Activated CD8-positive, alpha-beta T cell treated with anti-CD3 and anti-CD28 coated beads, Interleukin-2, amount 10 ng/mL, durations not matched to agents 7 days and 5 days (primary cell): ENCODE results near the gene NOX1. TPM values are rescaled to one million over a fixed set of nuclear protein-coding genes. Genes with fewer than 3 reads are reported as not detected.

Experiments used
- ATAC-seq: fragments of 150-1000 bp; cut with Tn5 transposase; one replicate; pipeline ENCODE4 v1.10.0; 2021; ENCODE audit warnings: moderate library complexity
- CTCF ChIA-PET: fragments of 350-600 bp; sonication (Branson Sonifier 250); formaldehyde crosslinking; loops from one replicate; lab custom pipeline; 2021; ENCODE audit warnings: antibody characterized with exemption; lab: Charles Lee
- POLR2A ChIA-PET: fragments of 350-600 bp; sonication (Branson Sonifier 250); formaldehyde crosslinking; loops from one replicate; lab custom pipeline; 2021; ENCODE audit warnings: antibody characterized with exemption; lab: Charles Lee
- DNase-seq: peaks from one replicate; pipeline ENCODE4 v3.0.0-alpha.2; 2020
- H3K27ac Mint-ChIP-seq: one replicate; pipeline ENCODE4 v1.8.0; 2021; ENCODE audit warnings: mild to moderate bottlenecking, mixed read lengths
- H3K27me3 Mint-ChIP-seq: one replicate; pipeline ENCODE4 v1.8.0; 2021; ENCODE audit warnings: low read depth, mixed read lengths
- H3K36me3 Mint-ChIP-seq: one replicate; pipeline ENCODE4 v1.8.0; 2021; ENCODE audit warnings: low read depth, mixed read lengths
- H3K4me1 Mint-ChIP-seq: one replicate; pipeline ENCODE4 v1.8.0; 2021; ENCODE audit warnings: low read depth, mixed read lengths
- H3K4me3 Mint-ChIP-seq: one replicate; pipeline ENCODE4 v1.8.0; 2021; ENCODE audit warnings: mild to moderate bottlenecking, mixed read lengths
- H3K9me3 Mint-ChIP-seq: one replicate; pipeline ENCODE4 v1.8.0; 2022; ENCODE audit warnings: mixed read lengths; ENCODE audit not compliant: insufficient read depth
- total RNA-seq, 2 experiments: library from RNA; stranded (reverse); gene quantifications; one replicate each; pipeline ENCODE4 v1.2.3, GENCODE V29; 2021

Gene NOX1
- total RNA-seq, 2 experiments from 2014 or later: not detected

DNA sequence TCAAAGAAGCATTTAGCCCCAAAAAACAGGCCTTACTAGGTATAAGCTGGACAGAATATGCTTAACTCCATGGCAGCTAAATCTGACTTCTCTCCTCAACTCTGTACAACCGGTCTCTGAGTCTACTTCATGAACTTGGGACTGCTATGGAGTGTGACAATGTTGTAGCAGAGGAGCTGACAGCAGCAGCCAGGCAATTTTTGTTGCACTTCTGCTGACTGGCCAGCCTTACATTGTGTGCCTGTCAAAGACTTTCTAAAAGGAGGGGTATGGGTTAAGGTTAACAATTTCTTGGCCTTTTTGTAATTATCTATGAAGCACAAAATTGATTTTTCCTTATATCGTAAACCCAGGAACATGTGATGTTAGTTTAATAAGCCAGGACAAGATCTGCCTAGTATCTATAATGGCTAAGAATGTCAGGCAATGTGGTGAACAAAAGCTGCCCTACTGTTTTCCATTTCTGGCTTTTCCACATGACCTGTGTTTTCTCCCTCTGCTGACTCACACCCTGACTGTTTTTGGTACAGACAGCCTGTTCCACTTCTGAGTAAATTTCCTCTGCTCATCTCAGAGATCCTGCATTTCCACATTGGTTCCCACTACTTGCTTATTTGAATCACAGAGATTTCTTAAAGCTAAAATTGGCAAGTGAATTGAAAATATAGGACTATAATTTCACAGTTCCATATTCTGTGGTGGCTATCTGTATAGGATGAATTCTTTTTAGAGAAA, 9.3 kb downstream of the NOX1 start:
- H3K4me1 Mint-ChIP-seq: no peaks in the 10 kb centered on the region
- ChIA-PET CTCF (no interaction called here), POLR2A (no interaction called here)
- no peak overlapping the region for H3K4me3 Mint-ChIP-seq
- H3K27me3 Mint-ChIP-seq: no peaks in the 10 kb centered on the region
- H3K27ac Mint-ChIP-seq: no peak overlapping the region
- ATAC-seq: no peak
- DNase-seq: no peak
- no peaks in the 10 kb centered on the region for H3K36me3 Mint-ChIP-seq
- no peaks in the 10 kb centered on the region for H3K9me3 Mint-ChIP-seq

DNA sequence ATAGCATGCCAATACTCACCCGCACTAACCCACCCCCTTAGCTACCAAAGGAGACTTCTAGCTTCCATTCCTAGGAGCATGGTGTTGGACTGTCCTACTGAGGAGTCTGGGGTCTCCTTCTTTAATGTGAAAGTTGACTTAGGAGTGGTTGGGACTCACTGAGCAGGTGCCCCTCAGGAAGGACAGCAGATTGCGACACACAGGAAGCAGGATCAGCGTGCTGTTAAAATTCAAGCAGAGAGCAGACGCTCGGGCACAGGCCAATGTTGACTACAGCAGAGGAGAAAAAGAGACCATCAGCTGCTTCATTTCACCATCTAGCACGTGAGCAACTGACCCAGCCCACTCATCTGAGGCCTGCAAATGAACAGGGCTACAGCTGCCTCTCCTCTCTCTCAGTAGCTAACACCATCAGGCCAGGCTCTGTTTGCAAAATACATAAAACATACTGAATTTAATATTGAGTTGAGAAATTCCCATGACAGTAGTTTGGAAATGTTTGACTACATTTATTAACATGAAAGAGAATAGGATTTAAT, 10.8 kb downstream of the NOX1 start:
- Mint-ChIP-seq H3K4me3 (no peak overlapping the region), H3K27ac (no peak overlapping the region), H3K36me3 (no peaks in the 10 kb centered on the region), H3K9me3 (no peaks in the 10 kb centered on the region), H3K27me3 (peaks cover 9% of the 10 kb centered on the region), H3K4me1 (no peaks in the 10 kb centered on the region)
- POLR2A ChIA-PET: no interaction called here
- CTCF ChIA-PET: no interaction called here
- ATAC-seq (no peak), DNase-seq (no peak)

DNA sequence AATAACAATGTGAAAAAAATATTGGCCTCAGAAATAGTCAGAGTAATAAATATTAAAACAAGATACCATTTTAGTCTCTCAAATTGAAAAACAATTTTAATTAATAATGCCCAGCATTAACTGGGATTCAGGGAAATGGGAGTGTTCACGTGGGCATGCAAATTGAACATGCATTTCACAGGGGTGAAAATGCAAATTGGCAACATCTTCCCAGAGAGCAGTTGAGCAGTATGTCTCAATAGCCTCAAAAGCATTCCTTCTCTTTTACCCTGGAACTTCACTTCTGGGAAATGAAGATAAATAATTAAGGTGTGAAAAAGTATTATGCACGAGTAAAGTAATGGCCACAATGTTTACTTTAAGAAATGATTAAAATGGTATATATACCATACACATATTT, 21.3 kb downstream of the NOX1 start:
- Mint-ChIP-seq H3K27ac (no peak overlapping the region), H3K4me3 (no peak overlapping the region), H3K9me3 (no peaks in the 10 kb centered on the region), H3K27me3 (peaks cover 5% of the 10 kb centered on the region), H3K36me3 (no peaks in the 10 kb centered on the region), H3K4me1 (no peaks in the 10 kb centered on the region)
- DNase-seq: no peak
- CTCF ChIA-PET: no interaction called here
- POLR2A ChIA-PET: no interaction called here
- ATAC-seq: no peak

DNA sequence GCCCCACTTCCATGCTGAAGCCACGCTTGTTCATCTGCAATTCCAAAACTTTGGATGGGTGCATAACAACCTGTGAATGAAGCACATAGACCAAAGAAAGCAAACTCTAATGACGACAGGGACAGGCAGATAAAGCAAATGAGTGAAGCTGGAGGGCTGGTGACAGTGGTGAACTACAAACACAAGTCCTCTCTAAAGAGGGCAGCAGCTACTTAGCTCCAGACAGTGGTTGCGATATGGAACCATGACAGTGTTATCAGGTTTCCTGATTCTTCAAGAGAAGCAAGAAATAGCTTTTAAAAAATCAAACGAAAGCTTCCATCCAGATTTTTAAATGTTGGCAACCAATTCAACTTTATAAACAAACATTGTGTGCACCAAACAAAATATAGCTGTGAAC, 23.8 kb downstream of the NOX1 start:
- Mint-ChIP-seq H3K36me3 (no peaks in the 10 kb centered on the region), H3K4me1 (no peaks in the 10 kb centered on the region), H3K27ac (no peak overlapping the region), H3K9me3 (no peaks in the 10 kb centered on the region), H3K4me3 (no peak overlapping the region), H3K27me3 (peaks cover under 1% of the 10 kb centered on the region)
- DNase-seq (no peak), ATAC-seq (no peak)
- ChIA-PET POLR2A (no interaction called here), CTCF (no interaction called here)

DNA sequence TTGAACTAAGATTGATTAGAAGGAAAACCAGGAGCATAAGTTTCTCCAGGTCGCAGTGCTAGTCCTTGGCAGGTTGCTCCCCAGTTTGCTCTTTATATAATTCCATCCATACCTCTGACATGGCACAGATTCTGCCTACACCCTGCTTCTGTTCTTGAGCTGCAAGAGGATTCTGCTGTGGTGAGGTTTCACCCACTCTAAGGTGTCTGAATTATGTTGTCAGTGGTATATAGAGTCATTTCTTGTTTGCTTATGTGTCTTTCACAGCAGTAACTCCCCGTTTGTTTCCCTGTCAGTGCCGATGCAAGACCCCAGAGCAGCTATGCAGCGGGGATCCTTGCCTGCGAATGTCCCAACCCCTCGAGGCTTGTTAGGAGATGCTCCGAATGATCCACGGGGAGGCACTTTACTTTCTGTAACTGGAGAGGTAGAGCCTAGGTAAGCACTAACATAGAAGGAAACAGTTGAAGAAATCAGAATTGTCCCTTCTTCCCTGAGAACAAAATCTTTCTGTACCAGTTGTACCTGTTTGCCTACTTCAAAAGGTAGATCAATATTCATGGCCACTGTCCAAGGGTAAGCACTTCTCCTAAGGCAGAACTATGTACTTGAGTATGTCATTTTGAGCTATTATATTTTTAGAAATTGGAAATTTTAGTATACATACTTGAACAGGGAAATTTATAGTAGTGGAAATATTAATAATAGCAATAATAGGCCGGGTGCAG, 42.8 kb downstream of the NOX1 start:
- Mint-ChIP-seq H3K27ac (peak overlapping the region; percentile 37), H3K4me3 (no peak overlapping the region), H3K9me3 (no peaks in the 10 kb centered on the region), H3K4me1 (peaks cover 17% of the 10 kb centered on the region), H3K36me3 (peaks cover 52% of the 10 kb centered on the region), H3K27me3 (no peaks in the 10 kb centered on the region)
- ATAC-seq (no peak), DNase-seq (no peak)
- ChIA-PET POLR2A (interaction anchor here (0.8 to 4.2 kb wide), 2 partner anchors 11 to 266 kb away, joined by 3 to 26 read pairs; partner anchors contain the start of gene CSTF2), CTCF (interaction anchor here (1.2 kb wide), 1 partner anchor 267 kb away, joined by 3 read pairs; the partner anchor contains the start of gene CENPI)

DNA sequence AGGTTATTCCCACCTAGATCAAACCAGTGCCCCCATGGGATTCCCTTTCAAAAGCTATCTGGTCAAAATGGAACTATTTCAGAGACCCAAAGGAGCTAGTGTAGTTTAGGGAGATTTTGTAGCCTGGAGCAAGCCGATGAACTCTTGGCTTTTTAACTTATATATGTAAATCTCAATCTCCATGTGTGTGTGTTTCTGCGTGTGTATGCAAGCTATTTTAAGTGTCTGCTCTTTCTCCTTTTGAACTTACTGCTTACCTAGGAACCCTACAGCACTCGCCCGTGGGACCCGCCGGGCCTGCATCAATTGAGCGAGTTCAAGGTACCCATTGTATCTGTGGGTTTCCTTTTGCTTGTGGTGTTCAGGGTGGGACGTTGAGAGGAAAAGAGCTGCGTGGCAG, 43.6 kb downstream of the NOX1 start:
- CTCF ChIA-PET: interaction anchor here (1.2 kb wide), 1 partner anchor 267 kb away, joined by 3 read pairs; the partner anchor contains the start of gene CENPI

DNA sequence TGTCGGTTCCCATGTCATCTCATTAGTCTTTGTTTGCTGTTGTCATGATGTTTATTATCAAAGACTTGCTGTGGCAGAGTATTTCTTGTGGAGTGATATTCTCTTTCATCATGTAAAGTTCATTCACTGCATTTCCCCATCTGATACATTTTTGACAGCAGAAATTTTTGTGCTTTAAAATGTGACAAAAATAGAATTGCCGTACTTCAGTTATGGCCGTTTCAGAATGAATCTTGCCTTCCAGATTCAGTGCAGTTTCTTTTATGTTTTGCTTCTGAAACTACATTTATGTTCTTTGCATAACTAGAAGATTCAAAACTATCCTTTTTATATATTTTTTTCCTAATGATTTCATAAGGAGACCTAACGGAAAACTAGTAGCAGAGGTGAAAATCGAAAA, 44.0 kb downstream of the NOX1 start:
- ChIA-PET CTCF (interaction anchor here (0.5 to 1.2 kb wide), 3 partner anchors 10 to 567 kb away, joined by 3 read pairs; partner anchors contain the start of genes CENPI and CSTF2), POLR2A (interaction anchor here (4.2 kb wide), 1 partner anchor 10 kb away, joined by 26 read pairs; the partner anchor contains the start of gene CSTF2)
- peaks cover 55% of the 10 kb centered on the region for H3K36me3 Mint-ChIP-seq
- H3K27ac Mint-ChIP-seq: peak overlapping the region; percentile 83
- H3K9me3 Mint-ChIP-seq: no peaks in the 10 kb centered on the region
- H3K27me3 Mint-ChIP-seq: no peaks in the 10 kb centered on the region
- peak overlapping the region; percentile 36 for H3K4me3 Mint-ChIP-seq
- no peak for DNase-seq
- peaks cover 17% of the 10 kb centered on the region for H3K4me1 Mint-ChIP-seq
- no peak for ATAC-seq

More for the DNA sequence above, 43.6 kb downstream of the NOX1 start:
- ATAC-seq: no peak
- H3K9me3 Mint-ChIP-seq: no peaks in the 10 kb centered on the region
- H3K27ac Mint-ChIP-seq: peak overlapping the region; percentile 83
- H3K36me3 Mint-ChIP-seq: peaks cover 55% of the 10 kb centered on the region
- H3K4me1 Mint-ChIP-seq: peaks cover 17% of the 10 kb centered on the region
- POLR2A ChIA-PET: interaction anchor here (4.2 kb wide), 1 partner anchor 10 kb away, joined by 26 read pairs; the partner anchor contains the start of gene CSTF2
- no peak for DNase-seq
- H3K4me3 Mint-ChIP-seq: no peak overlapping the region
- no peaks in the 10 kb centered on the region for H3K27me3 Mint-ChIP-seq

DNA sequence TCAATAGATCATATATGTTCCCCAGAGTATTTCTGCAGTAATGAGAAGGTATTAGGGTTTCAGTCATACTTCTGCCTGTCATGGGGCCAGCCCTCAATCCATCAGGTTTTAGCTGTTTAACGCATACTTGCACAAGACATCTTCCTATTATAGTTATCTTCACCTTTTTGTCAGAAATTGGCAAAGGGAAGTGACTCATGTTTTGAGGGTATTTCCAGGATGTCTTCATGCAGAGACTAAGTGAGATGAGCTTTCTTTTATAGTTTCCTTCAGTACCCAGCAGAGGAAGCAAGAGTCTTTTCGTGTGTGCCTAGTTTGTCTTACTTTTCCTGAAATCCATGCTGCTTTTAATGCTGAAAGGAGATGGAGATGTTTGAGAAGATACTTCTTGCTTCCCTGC, 44.4 kb downstream of the NOX1 start:
- Mint-ChIP-seq H3K27ac (peak overlapping the region; percentile 83), H3K36me3 (peaks cover 57% of the 10 kb centered on the region), H3K4me1 (peaks cover 17% of the 10 kb centered on the region), H3K9me3 (no peaks in the 10 kb centered on the region), H3K4me3 (peak overlapping the region; percentile 36), H3K27me3 (no peaks in the 10 kb centered on the region)
- ChIA-PET CTCF (interaction anchor here (0.5 to 0.9 kb wide), 2 partner anchors 9 to 567 kb away, joined by 3 read pairs; partner anchors contain the start of gene CSTF2), POLR2A (interaction anchor here (4.2 kb wide), 1 partner anchor 9 kb away, joined by 26 read pairs; the partner anchor contains the start of gene CSTF2)
- DNase-seq: no peak
- peak; percentile 75 for ATAC-seq

DNA sequence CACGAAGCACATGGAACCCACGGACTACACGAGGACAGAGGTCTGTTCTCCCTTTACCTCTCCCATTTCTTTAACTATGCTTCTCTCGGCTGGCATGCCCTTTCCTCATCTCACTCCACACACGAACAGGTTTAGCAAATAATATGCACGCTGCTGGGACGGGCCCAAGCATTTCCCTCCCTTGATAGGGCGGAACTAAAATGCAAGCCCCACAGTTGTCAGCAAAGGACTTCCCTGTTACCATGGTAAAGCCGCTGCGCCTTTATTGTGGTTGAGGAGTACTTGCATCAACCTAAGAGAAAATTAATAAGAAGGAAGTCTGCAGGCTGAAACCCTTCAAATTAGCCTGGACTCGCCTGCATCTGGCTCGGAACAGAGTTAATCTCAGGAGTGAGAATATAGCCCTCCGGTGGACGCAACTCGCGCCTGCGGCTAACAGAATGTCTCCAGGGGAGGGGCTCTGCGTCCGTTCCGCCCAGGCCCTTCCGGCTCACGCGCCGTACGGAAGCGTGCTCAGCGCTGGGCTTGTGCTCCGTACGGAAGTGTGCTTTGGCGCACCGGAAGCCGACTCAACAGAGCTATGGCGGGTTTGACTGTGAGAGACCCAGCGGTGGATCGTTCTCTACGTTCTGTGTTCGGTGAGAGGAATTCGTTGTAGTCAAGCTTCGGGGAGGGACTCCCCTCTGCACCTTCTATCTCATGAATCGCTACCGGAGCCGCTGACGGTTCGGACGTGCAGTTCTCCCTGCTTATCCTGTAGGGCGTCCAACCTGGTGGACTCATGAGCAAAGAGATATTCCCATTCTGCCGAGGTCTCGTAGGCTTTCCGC, 54.1 kb downstream of the NOX1 start, which contains the start of gene CSTF2:
TSS of gene CSTF2 (plus strand) at position 555 of the 830 bp plus-strand sequence. CDS start at position 581, 26 bp downstream.
- DNase-seq (peak; percentile 85), ATAC-seq (peak; percentile 96)
- Mint-ChIP-seq H3K36me3 (peaks cover 25% of the 10 kb centered on the region), H3K4me3 (peak within 1 kb of the TSS; percentile 83), H3K27me3 (peaks cover 12% of the 10 kb centered on the region), H3K4me1 (peaks cover 15% of the 10 kb centered on the region), H3K9me3 (no peaks in the 10 kb centered on the region), H3K27ac (peak within 1 kb of the TSS; percentile 93)
- ChIA-PET CTCF (interaction anchor here (0.6 to 1.0 kb wide), 2 partner anchors 10 to 571 kb away, joined by 3 to 4 read pairs; partner anchors contain the start of gene RPL36A), POLR2A (interaction anchor here (0.6 to 1.8 kb wide), 3 partner anchors 10 to 278 kb away, joined by 4 to 26 read pairs (median 5); partner anchors contain the start of gene CENPI)

DNA sequence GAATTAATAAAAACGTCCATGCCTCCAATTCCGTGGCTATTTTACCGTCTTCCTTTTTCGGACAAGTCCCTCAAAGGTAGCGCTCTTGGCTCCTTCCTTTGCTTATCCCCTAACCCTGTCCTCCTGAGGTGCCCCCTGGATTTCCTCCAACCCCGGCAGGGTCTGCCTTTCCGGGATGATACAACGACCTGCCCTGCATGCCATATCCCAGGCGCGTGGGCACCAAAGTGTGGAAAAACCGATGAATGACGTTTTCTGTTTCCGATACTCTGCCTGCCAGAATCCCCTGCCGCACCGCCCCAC, 54.7 kb downstream of the NOX1 start:
- no peak for ATAC-seq
- DNase-seq: no peak
- H3K4me1 Mint-ChIP-seq: peaks cover 15% of the 10 kb centered on the region
- CTCF ChIA-PET: no interaction called here
- peaks cover 22% of the 10 kb centered on the region for H3K36me3 Mint-ChIP-seq
- H3K4me3 Mint-ChIP-seq: peak overlapping the region; percentile 83
- no peaks in the 10 kb centered on the region for H3K9me3 Mint-ChIP-seq
- peaks cover 14% of the 10 kb centered on the region for H3K27me3 Mint-ChIP-seq
- POLR2A ChIA-PET: no interaction called here
- peak overlapping the region; percentile 93 for H3K27ac Mint-ChIP-seq

DNA sequence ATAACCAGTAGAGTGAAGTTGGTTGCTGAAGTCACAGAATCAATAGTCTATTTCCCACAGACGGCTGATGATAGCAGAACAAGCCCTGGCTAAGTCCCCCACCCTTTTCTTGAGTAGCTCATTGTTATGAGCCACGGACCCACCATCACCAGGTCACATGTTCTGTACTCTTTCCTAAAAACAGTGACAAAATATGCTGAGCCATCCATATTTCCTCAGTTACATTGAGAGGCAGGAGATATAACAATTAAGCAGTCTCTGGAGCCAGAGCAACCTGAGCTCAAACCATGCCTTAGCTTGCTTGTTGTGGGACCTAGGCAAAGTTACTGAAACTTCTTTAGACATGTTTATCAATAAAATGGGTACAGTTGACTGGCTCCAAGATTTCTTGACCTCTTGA, 56.8 kb downstream of the NOX1 start:
- CTCF ChIA-PET: no interaction called here
- DNase-seq: no peak
- no peak overlapping the region for H3K4me3 Mint-ChIP-seq
- peaks cover 6% of the 10 kb centered on the region for H3K36me3 Mint-ChIP-seq
- POLR2A ChIA-PET: no interaction called here
- no peaks in the 10 kb centered on the region for H3K9me3 Mint-ChIP-seq
- H3K4me1 Mint-ChIP-seq: peaks cover 13% of the 10 kb centered on the region
- H3K27ac Mint-ChIP-seq: no peak overlapping the region
- peaks cover 14% of the 10 kb centered on the region for H3K27me3 Mint-ChIP-seq
- ATAC-seq: no peak
